Measurements from ENCODE around the gene GLRA3.
"Not testable (repeated sequence)": the region's sequence is repeated elsewhere in the genome, so short reads cannot be mapped to it uniquely, and the experiment has no call there.

Gene GLRA3

DNA sequence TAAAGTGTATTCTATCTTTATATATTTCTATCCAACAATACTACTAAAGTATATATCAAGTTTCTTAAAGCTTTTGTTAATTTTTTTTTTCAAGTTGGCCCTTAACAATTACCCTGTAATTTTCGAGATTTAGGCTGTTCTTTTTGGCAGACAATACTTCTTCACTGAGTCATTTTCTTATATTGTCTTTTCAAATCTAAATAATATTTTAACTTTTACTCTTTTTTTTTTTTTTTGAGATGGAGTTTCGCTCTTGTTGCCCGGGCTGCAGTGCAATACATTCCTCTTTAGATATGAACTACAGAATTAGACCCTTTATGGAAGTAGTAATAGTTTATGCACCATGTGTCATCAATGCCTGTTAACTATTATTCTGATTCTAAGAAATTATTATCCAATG, 120.7 kb downstream of the GLRA3 start:
- no peak for FAIRE-seq
- no peak for TF ChIP-seq POLR2A (IDR thresholded peaks at IDR 0.05; ENCODE audit: low read depth, low read length)
- no peak for TF ChIP-seq TAF1 (IDR thresholded peaks at IDR 0.05; ENCODE audit: borderline replicate concordance, low read depth, low read length)
- TF ChIP-seq POLR2AphosphoS5 (IDR thresholded peaks at IDR 0.05; ENCODE audit: low read depth, low read length), result no peak
- no peak for DNase-seq (ENCODE audit: insufficient read length)

- no peak for FAIRE-seq
- no peak for TF ChIP-seq POLR2A (IDR thresholded peaks at IDR 0.05; ENCODE audit: low read depth, low read length)
- TF ChIP-seq TAF1 (IDR thresholded peaks at IDR 0.05; ENCODE audit: borderline replicate concordance, low read depth, low read length), result no peak
- TF ChIP-seq POLR2AphosphoS5 (IDR thresholded peaks at IDR 0.05; ENCODE audit: low read depth, low read length), result no peak
- DNase-seq (ENCODE audit: insufficient read length), result no peak
These were observed 121.1 kb downstream of the GLRA3 start for GRCh38 chr4:174707902-174708301.

- TF ChIP-seq POLR2AphosphoS5 (IDR thresholded peaks at IDR 0.05; ENCODE audit: low read depth, low read length) (no peak), POLR2A (IDR thresholded peaks at IDR 0.05; ENCODE audit: low read depth, low read length) (no peak), TAF1 (IDR thresholded peaks at IDR 0.05; ENCODE audit: borderline replicate concordance, low read depth, low read length) (no peak)
- no peak for FAIRE-seq
- no peak for DNase-seq (ENCODE audit: insufficient read length)
These were observed 121.9 kb downstream of the GLRA3 start for GRCh38 chr4:174707051-174707676.

DNA sequence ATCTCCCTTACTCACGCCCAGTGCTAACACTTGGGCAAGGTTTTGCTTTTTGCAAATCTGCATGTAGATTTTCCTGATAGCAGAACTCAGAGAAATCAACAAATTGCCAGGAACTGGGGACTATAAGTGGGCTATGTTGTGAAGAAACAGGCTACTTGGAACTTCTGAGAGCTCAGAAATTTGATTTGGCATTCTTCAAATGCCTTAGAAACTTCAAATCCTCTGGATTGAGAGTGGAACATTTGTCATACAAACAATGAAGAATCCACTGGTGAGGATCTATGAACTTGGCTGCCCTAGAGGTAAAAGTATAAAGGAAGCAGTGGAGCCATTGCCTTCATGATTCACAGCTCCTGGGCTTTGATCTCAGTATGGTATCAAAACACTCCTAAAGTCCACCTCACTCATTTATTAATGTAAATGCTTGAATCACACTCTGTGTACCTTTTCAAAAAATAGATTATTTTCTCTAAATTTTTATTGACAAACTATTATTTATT, 126.0 kb downstream of the GLRA3 start:
- DNase-seq (ENCODE audit: insufficient read length), result no peak
- no peak for FAIRE-seq
- TF ChIP-seq POLR2A (IDR thresholded peaks at IDR 0.05; ENCODE audit: low read depth, low read length), result no peak
- TF ChIP-seq TAF1 (IDR thresholded peaks at IDR 0.05; ENCODE audit: borderline replicate concordance, low read depth, low read length), result no peak
- TF ChIP-seq POLR2AphosphoS5 (IDR thresholded peaks at IDR 0.05; ENCODE audit: low read depth, low read length), result no peak

DNA sequence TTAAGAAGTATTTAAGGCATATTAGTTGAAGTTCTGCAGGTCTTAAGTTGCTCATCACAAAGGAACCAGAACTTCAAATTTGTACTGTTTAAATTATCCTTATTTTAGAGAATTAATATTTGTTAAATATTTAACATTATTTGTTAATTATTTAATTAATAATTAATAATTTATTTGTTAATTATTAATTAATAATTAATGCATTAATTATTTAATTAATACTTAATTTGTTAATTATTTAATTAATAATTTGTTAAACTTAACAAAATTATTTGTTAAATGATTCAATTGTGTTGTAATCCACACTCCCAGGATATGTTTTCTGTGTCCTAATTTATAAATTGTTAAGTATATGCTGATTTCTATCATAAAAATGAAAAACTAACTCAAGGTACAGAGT, 129.4 kb downstream of the GLRA3 start:
- no peak for DNase-seq (ENCODE audit: insufficient read length)

DNA sequence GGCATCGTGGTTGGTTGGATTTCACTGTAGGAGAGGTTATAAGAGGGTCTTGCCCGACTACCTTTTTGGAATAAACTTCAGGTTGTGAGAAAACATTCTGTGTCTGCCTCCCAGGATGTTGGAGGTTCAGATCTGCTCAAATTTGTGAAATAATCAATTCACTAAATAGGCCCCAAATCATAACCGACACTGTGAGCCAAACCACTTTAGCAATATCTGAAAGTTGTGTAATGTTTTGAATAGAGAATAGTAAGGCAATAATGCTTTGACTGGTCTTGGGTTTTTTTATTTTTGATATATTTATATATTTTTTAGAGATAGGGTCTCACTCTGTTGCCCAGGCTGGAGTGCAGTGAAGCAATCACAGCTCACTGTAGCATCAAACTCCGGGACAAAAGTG, 131.2 kb downstream of the GLRA3 start:
- FAIRE-seq, result no peak
- TF ChIP-seq TAF1 (IDR thresholded peaks at IDR 0.05; ENCODE audit: borderline replicate concordance, low read depth, low read length), result no peak
- TF ChIP-seq POLR2A (IDR thresholded peaks at IDR 0.05; ENCODE audit: low read depth, low read length), result no peak
- TF ChIP-seq POLR2AphosphoS5 (IDR thresholded peaks at IDR 0.05; ENCODE audit: low read depth, low read length), result no peak
- DNase-seq (ENCODE audit: insufficient read length), result no peak

More for the DNA sequence above, 129.4 kb downstream of the GLRA3 start:
- TF ChIP-seq TAF1 (IDR thresholded peaks at IDR 0.05; ENCODE audit: borderline replicate concordance, low read depth, low read length), result no peak
- TF ChIP-seq POLR2A (IDR thresholded peaks at IDR 0.05; ENCODE audit: low read depth, low read length), result no peak
- TF ChIP-seq POLR2AphosphoS5 (IDR thresholded peaks at IDR 0.05; ENCODE audit: low read depth, low read length), result no peak
- no peak for FAIRE-seq

GRCh38 chr4:174697202-174697601, 131.8 kb downstream of the GLRA3 start:
- DNase-seq (ENCODE audit: insufficient read length), result no peak
- TF ChIP-seq TAF1 (IDR thresholded peaks at IDR 0.05; ENCODE audit: borderline replicate concordance, low read depth, low read length) (no peak), POLR2A (IDR thresholded peaks at IDR 0.05; ENCODE audit: low read depth, low read length) (no peak), POLR2AphosphoS5 (IDR thresholded peaks at IDR 0.05; ENCODE audit: low read depth, low read length) (no peak)
- no peak for FAIRE-seq

GRCh38 chr4:174696657-174697056, 132.4 kb downstream of the GLRA3 start:
- TF ChIP-seq POLR2AphosphoS5 (IDR thresholded peaks at IDR 0.05; ENCODE audit: low read depth, low read length), result no peak
- no peak for TF ChIP-seq TAF1 (IDR thresholded peaks at IDR 0.05; ENCODE audit: borderline replicate concordance, low read depth, low read length)
- no peak for TF ChIP-seq POLR2A (IDR thresholded peaks at IDR 0.05; ENCODE audit: low read depth, low read length)
- FAIRE-seq (no peak), DNase-seq (ENCODE audit: insufficient read length) (no peak)

DNA sequence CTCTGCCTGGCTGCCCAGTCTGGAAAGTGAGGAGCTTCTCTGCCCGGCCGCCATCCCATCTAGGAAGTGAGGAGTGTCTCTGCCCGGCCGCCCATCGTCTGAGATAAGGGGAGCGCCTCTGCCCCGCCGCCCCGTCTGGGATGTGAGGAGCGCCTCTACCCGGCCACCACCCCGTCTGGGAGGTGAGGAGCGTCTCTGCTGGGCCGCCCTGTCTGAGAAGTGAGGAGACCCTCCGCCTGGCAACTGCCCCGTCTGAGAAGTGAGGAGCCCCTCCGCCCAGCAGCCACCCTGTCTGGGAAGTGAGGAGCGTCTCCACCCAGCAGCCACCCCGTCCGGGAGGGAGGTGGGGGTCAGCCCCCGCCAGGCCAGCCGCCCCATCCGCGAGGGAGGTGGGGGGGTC, 137.2 kb downstream of the GLRA3 start:
- not testable (repeated sequence) for DNase-seq (ENCODE audit: insufficient read length); FAIRE-seq

DNA sequence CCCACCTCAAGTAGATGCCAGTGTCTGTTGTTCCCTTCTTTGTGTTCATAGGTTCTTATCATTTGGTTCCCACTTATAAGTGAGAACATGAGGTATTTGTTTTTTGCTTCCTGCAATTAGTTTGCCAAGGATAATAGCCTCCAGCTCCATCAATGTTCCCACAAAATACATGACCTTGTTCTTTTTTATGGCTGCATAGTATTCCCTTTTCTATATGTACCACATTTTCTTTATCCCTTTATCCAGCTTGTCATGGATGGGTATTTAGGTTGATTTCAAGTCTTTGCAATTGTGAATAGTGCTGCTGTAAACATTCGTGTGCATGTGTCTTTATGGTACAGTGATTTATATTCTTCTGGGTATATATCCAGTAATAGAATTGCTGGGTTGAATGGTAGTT, 138.4 kb downstream of the GLRA3 start:
- FAIRE-seq (no peak), DNase-seq (ENCODE audit: insufficient read length) (no peak)
- TF ChIP-seq POLR2AphosphoS5 (IDR thresholded peaks at IDR 0.05; ENCODE audit: low read depth, low read length) (no peak), POLR2A (IDR thresholded peaks at IDR 0.05; ENCODE audit: low read depth, low read length) (no peak), TAF1 (IDR thresholded peaks at IDR 0.05; ENCODE audit: borderline replicate concordance, low read depth, low read length) (no peak)

DNA sequence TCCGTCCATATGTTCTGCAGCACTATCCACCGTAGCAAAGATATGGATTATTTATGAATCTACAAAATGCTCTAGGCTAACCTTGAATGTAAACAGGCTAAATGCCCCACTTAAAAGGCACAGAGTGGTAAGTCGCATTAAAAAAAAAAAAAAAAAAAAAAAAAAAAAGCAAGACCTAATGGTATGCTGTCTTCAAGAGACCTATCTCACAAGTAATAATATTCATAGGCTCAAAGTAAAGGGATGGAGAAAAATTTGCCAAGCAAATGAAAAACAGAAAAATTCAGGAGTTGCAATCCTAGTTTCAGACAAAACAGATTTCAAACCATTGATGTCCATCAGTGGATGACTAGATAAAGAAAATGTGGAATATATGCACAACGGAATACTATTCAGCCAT, 139.4 kb downstream of the GLRA3 start:
- FAIRE-seq, result no peak
- no peak for DNase-seq (ENCODE audit: insufficient read length)

DNA sequence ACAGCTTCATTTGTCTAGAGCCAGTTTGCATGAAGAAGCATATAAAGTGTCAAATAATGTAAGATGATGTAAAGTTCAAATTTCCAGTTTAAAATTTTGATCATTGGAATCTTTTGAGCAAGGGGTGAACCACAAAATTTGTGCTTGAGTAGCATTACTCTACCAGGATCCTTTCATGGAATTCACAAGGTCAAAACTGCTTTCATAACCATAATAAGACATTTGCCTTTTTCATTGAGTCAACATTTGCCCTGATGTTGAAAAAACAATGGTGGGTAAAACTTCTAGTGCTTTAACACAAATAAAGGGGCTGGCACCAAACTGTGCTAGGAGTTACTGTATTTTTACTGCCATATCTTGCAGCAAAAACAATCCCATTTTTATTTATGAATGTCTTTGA, 142.2 kb downstream of the GLRA3 start:
- TF ChIP-seq TAF1 (IDR thresholded peaks at IDR 0.05; ENCODE audit: borderline replicate concordance, low read depth, low read length), result no peak
- TF ChIP-seq POLR2A (IDR thresholded peaks at IDR 0.05; ENCODE audit: low read depth, low read length), result no peak
- TF ChIP-seq POLR2AphosphoS5 (IDR thresholded peaks at IDR 0.05; ENCODE audit: low read depth, low read length), result no peak
- FAIRE-seq (no peak), DNase-seq (ENCODE audit: insufficient read length) (no peak)

More for the DNA sequence above, 139.4 kb downstream of the GLRA3 start:
- TF ChIP-seq TAF1 (IDR thresholded peaks at IDR 0.05; ENCODE audit: borderline replicate concordance, low read depth, low read length) (no peak), POLR2A (IDR thresholded peaks at IDR 0.05; ENCODE audit: low read depth, low read length) (no peak), POLR2AphosphoS5 (IDR thresholded peaks at IDR 0.05; ENCODE audit: low read depth, low read length) (no peak)

Data from GM12892 (cell line).